HepG2 (cell line): ENCODE data around the gene IQGAP3. TPM values are rescaled to one million over a fixed set of nuclear protein-coding genes. Genes with fewer than 3 reads are reported as not detected.

Experiments
- ATF1 ChIP-seq: IDR thresholded peaks from 2 replicates; pipeline ENCODE4 v1.6.1; 2016; ENCODE audit warnings: mild to moderate bottlenecking, control low read depth
- ATF7-NPFF ChIP-seq: sonication (generic); formaldehyde crosslinking; IDR thresholded peaks from 2 replicates; pipeline ENCODE4 v1.8.1; 2023; ENCODE audit warnings: mild to moderate bottlenecking, low read depth, missing genetic modification reagents, moderate library complexity
- HNF1B ChIP-seq: sonication (generic); formaldehyde crosslinking; IDR thresholded peaks from 2 replicates; pipeline ENCODE4 v1.5.1; 2020; ENCODE audit warnings: mild to moderate bottlenecking, moderate library complexity, missing genetic modification reagents
- KAT8 ChIP-seq: IDR thresholded peaks from 2 replicates; pipeline ENCODE4 v1.6.1; 2016; ENCODE audit warnings: missing genetic modification reagents, missing compliant biosample characterization
- NCOA2 ChIP-seq: sonication (generic); formaldehyde crosslinking; IDR thresholded peaks from 2 replicates; pipeline ENCODE4 v1.8.0; 2022; ENCODE audit warnings: inconsistent platforms
- PLRG1 ChIP-seq: fragments of 450-650 bp; conservative IDR thresholded peaks from 2 replicates; pipeline ENCODE4 v1.6.1; 2016
- RBFOX2 ChIP-seq: fragments of 200-400 bp; formaldehyde crosslinking; IDR thresholded peaks from 2 replicates; pipeline ENCODE4 v1.6.1; 2017; ENCODE audit warnings: low read depth, mild to moderate bottlenecking, low read length
- SNAI1 ChIP-seq: sonication (generic); formaldehyde crosslinking; IDR thresholded peaks from 2 replicates; pipeline ENCODE4 v1.5.0; 2020; ENCODE audit warnings: mild to moderate bottlenecking, missing genetic modification reagents, borderline replicate concordance
- STAG1 ChIP-seq: sonication (generic); formaldehyde crosslinking; IDR thresholded peaks from 2 replicates; pipeline ENCODE4 v1.4.0; 2020; ENCODE audit warnings: missing genetic modification reagents
- THRA ChIP-seq: sonication (generic); formaldehyde crosslinking; IDR thresholded peaks from 2 replicates; pipeline ENCODE4 v1.4.0; 2020; ENCODE audit warnings: missing genetic modification reagents, borderline replicate concordance
- ZBTB34 ChIP-seq: sonication (generic); formaldehyde crosslinking; IDR thresholded peaks from 2 replicates; pipeline ENCODE4 v1.8.0; 2022; ENCODE audit warnings: mild to moderate bottlenecking, missing genetic modification reagents
- ZFY ChIP-seq: sonication (generic); formaldehyde crosslinking; IDR thresholded peaks from 2 replicates; pipeline ENCODE4 v1.4.0; 2020; ENCODE audit warnings: missing genetic modification reagents
- ZNF280D ChIP-seq: sonication (generic); formaldehyde crosslinking; IDR thresholded peaks from 2 replicates; pipeline ENCODE4 v1.5.1; 2020; ENCODE audit warnings: mild to moderate bottlenecking, missing genetic modification reagents
- ZNF331 ChIP-seq: sonication (generic); formaldehyde crosslinking; IDR thresholded peaks from 2 replicates; pipeline ENCODE4 v1.4.0; 2020; ENCODE audit warnings: missing genetic modification reagents
- ZNF510 ChIP-seq: sonication (generic); formaldehyde crosslinking; IDR thresholded peaks from 2 replicates; pipeline ENCODE4 v1.4.0; 2020; ENCODE audit warnings: low read depth, mild to moderate bottlenecking, missing genetic modification reagents
- ZNF704 ChIP-seq: sonication (generic); formaldehyde crosslinking; IDR thresholded peaks from 2 replicates; pipeline ENCODE4 v1.8.1; 2023; ENCODE audit warnings: mild to moderate bottlenecking, inconsistent platforms, moderate library complexity, missing genetic modification reagents, borderline replicate concordance
- ZZZ3 ChIP-seq: sonication (generic); formaldehyde crosslinking; IDR thresholded peaks from 2 replicates; pipeline ENCODE4 v1.4.0; 2020; ENCODE audit warnings: missing genetic modification reagents, mild to moderate bottlenecking, borderline replicate concordance
- polyA plus RNA-seq, 8 experiments: library from polyadenylated mRNA; depleted of rRNA in 3 of 8; stranded (reverse) in 7 of 8; unstranded in 1 of 8; fragments of >200 nt; fragmentation: Illumina TruSeq in 4 of 8; extraction: Trizol in 4 of 8; gene quantifications; 2 replicates each; pipeline versions ENCODE4 v1.2.1 to v1.2.3, GENCODE V29; 2011 to 2016; ENCODE audit warnings: low read depth in 4 of 8, missing spikeins in 1 of 8, mixed read lengths in 1 of 8; ENCODE audit not compliant: insufficient read depth in 1 of 8
- total RNA-seq, 5 experiments: library from RNA; depleted of rRNA; stranded (reverse); fragments of >200 nt; fragmentation: Illumina TruSeq; extraction: Trizol; gene quantifications; 2 replicates each; pipeline ENCODE4 v1.2.3, GENCODE V29; 2016; ENCODE audit warnings: low read depth in 1 of 5
- TF ChIP-seq, protein P1 (sequence below): IDR thresholded peaks from 2 replicates; pipeline ENCODE4 v1.6.1; 2016; ENCODE audit warnings: low read depth

IQGAP3 gene
- total and polyA plus RNA-seq, 2 of the 13 experiments (the other 11 are each of a cell fraction or from before 2014, with no cell fraction given): 13.5 to 14.1 TPM

- TF ChIP-seq, protein P1, sequence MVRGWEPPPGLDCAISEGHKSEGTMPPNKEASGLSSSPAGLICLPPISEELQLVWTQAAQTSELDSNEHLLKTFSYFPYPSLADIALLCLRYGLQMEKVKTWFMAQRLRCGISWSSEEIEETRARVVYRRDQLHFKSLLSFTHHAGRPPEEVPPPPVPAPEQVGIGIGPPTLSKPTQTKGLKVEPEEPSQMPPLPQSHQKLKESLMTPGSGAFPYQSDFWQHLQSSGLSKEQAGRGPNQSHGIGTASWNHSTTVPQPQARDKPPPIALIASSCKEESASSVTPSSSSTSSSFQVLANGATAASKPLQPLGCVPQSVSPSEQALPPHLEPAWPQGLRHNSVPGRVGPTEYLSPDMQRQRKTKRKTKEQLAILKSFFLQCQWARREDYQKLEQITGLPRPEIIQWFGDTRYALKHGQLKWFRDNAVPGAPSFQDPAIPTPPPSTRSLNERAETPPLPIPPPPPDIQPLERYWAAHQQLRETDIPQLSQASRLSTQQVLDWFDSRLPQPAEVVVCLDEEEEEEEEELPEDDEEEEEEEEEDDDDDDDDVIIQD (CRISPR knock-in tag): peak; percentile 57; the same call in 1 of the 2 replicates
- TF ChIP-seq KAT8 (peak; percentile 48; the same call in 1 of the 2 replicates), RBFOX2 (peak; percentile 61), HNF1B (CRISPR knock-in tag) (0 out of 2 replicates have a peak, but pooled peaks have one; percentile 37), ZNF510 (CRISPR knock-in tag) (no peak), THRA (no peak; the same call in 1 of the 2 replicates), ATF1 (CRISPR knock-in tag) (peak; percentile 97), ZZZ3 (no peak), SNAI1 (CRISPR knock-in tag) (no peak), ATF7-NPFF (CRISPR knock-in tag) (peak; percentile 56; the same call in 1 of the 2 replicates), ZFY (CRISPR knock-in tag) (peak; percentile 58), ZNF704 (CRISPR knock-in tag) (no peak), ZNF331 (0 out of 2 replicates have a peak, but pooled peaks have one; percentile 23), ZBTB34 (CRISPR knock-in tag) (0 out of 2 replicates have a peak, but pooled peaks have one; percentile 6), PLRG1 (no peak), ZNF280D (CRISPR knock-in tag) (no peak), NCOA2 (CRISPR knock-in tag) (peak; percentile 29), STAG1 (no peak)
Observed at GRCh38 chr1:156504821-156505678, 67.3 kb downstream of the IQGAP3 start (continued).
